Measurements from ENCODE around the gene TMEM131. TPM values are rescaled to one million over a fixed set of nuclear protein-coding genes. Genes with fewer than 3 reads are reported as not detected.

The TMEM131 gene
- total and polyA plus RNA-seq, 2 experiments from 2014 or later, result 9.2 to 22.7 TPM

DNA sequence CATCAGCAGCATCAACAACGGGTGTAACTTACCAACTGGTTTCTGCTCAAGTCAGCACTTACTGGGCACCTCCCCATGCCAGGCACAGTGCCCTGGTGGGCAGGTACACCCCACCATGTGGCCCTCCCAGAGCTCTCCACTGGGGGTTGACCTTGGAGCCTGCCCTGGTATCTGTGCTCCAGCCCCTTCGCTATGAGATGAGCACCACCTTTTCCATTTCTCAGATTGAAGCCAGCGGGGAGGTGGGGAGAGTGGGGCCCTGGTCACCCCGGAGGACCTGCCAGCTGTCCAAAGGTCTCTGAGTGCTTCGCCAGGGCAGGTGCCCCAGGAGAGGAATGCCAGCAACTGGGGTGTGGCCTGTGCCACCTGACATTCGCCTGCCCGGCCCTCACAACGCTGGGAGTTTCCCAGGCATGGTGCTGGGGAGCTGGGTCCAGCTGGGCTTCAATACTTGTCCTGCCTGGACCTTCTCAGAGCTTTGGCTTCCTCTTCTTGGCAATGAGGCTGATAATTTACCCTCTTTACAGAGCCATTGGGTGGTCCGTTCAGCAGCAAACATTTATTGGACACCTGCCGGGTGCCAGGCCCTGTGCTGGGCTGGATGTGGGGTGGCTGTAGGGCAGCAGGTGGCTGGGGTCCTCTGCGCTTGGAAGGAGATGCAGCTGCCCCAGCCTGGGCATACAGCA, 288.2 kb downstream of the TMEM131 start (continued):
- TF ChIP-seq, protein P1, sequence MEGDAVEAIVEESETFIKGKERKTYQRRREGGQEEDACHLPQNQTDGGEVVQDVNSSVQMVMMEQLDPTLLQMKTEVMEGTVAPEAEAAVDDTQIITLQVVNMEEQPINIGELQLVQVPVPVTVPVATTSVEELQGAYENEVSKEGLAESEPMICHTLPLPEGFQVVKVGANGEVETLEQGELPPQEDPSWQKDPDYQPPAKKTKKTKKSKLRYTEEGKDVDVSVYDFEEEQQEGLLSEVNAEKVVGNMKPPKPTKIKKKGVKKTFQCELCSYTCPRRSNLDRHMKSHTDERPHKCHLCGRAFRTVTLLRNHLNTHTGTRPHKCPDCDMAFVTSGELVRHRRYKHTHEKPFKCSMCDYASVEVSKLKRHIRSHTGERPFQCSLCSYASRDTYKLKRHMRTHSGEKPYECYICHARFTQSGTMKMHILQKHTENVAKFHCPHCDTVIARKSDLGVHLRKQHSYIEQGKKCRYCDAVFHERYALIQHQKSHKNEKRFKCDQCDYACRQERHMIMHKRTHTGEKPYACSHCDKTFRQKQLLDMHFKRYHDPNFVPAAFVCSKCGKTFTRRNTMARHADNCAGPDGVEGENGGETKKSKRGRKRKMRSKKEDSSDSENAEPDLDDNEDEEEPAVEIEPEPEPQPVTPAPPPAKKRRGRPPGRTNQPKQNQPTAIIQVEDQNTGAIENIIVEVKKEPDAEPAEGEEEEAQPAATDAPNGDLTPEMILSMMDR (conservative IDR thresholded peaks at IDR 0.05; ENCODE audit: low read depth in 2 of 2), result no peak
- TF ChIP-seq EZH2 (IDR thresholded peaks at IDR 0.05; ENCODE audit: low read depth, unreplicated experiment) (no peak), POLR2AphosphoS5 (IDR thresholded peaks at IDR 0.05; ENCODE audit: low read depth) (no peak)
- TF ChIP-seq, protein P2, sequence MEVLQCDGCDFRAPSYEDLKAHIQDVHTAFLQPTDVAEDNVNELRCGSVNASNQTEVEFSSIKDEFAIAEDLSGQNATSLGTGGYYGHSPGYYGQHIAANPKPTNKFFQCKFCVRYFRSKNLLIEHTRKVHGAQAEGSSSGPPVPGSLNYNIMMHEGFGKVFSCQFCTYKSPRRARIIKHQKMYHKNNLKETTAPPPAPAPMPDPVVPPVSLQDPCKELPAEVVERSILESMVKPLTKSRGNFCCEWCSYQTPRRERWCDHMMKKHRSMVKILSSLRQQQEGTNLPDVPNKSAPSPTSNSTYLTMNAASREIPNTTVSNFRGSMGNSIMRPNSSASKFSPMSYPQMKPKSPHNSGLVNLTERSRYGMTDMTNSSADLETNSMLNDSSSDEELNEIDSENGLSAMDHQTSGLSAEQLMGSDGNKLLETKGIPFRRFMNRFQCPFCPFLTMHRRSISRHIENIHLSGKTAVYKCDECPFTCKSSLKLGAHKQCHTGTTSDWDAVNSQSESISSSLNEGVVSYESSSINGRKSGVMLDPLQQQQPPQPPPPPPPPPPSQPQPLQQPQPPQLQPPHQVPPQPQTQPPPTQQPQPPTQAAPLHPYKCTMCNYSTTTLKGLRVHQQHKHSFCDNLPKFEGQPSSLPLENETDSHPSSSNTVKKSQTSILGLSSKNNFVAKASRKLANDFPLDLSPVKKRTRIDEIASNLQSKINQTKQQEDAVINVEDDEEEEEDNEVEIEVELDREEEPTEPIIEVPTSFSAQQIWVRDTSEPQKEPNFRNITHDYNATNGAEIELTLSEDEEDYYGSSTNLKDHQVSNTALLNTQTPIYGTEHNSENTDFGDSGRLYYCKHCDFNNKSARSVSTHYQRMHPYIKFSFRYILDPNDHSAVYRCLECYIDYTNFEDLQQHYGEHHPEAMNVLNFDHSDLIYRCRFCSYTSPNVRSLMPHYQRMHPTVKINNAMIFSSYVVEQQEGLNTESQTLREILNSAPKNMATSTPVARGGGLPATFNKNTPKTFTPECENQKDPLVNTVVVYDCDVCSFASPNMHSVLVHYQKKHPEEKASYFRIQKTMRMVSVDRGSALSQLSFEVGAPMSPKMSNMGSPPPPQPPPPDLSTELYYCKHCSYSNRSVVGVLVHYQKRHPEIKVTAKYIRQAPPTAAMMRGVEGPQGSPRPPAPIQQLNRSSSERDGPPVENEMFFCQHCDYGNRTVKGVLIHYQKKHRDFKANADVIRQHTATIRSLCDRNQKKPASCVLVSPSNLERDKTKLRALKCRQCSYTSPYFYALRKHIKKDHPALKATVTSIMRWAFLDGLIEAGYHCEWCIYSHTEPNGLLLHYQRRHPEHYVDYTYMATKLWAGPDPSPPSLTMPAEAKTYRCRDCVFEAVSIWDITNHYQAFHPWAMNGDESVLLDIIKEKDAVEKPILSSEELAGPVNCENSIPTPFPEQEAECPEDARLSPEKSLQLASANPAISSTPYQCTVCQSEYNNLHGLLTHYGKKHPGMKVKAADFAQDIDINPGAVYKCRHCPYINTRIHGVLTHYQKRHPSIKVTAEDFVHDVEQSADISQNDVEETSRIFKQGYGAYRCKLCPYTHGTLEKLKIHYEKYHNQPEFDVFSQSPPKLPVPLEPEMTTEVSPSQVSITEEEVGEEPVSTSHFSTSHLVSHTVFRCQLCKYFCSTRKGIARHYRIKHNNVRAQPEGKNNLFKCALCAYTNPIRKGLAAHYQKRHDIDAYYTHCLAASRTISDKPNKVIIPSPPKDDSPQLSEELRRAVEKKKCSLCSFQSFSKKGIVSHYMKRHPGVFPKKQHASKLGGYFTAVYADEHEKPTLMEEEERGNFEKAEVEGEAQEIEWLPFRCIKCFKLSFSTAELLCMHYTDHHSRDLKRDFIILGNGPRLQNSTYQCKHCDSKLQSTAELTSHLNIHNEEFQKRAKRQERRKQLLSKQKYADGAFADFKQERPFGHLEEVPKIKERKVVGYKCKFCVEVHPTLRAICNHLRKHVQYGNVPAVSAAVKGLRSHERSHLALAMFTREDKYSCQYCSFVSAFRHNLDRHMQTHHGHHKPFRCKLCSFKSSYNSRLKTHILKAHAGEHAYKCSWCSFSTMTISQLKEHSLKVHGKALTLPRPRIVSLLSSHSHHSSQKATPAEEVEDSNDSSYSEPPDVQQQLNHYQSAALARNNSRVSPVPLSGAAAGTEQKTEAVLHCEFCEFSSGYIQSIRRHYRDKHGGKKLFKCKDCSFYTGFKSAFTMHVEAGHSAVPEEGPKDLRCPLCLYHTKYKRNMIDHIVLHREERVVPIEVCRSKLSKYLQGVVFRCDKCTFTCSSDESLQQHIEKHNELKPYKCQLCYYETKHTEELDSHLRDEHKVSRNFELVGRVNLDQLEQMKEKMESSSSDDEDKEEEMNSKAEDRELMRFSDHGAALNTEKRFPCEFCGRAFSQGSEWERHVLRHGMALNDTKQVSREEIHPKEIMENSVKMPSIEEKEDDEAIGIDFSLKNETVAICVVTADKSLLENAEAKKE (CRISPR knock-in tag; IDR thresholded peaks at IDR 0.05), result no peak

DNA sequence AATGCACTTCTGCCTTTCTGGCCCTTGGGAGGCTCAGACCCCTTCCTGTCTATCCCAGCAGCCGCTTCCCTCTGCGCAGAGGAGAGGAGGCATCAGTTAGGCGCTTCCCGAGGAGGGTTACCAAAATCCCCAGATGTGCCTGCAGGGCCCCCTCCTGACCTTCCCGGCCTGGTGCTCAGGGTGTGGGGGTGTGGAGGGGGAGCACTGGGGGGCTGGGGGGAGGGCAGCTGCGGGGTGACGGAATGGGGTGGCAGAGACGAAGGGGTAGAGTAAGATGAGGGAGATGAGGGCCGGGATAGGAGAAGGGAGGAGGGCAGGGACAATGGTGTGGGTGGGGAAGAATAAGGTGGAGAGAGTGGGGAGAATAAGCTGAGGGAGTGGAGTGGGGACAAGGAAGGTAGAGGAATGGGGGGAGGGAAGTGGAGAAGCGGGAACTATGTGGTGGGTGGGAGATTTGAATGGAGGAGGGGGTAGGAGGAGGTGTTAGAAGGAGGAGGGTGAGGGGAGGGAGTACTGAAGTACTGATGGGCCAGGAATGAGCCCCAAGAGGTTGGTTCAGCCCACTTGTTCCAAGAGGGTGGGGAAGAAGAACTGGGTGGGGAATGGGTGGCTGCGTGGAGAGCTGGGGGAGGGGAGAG, 288.9 kb downstream of the TMEM131 start:
- ATAC-seq (no peak), DNase-seq (ENCODE audit: low spot score) (no peak)
- H4K20me1 ChIP-seq (replicated peaks; ENCODE audit: insufficient read depth), result no peaks in the 10 kb centered on the region
- H2AFZ ChIP-seq, result no peak overlapping the region
- H3K4me2 ChIP-seq, result no peak overlapping the region
- H3K9me2 ChIP-seq (ENCODE audit: insufficient read depth), result no peaks in the 10 kb centered on the region
- peaks cover 2% of the 10 kb centered on the region; the same call in 1 of the 3 replicates for H3K36me3 Mint-ChIP-seq (ENCODE audit: low read depth)
- no peak overlapping the region for H3K27ac ChIP-seq (ENCODE audit: low read depth)
- H3F3A ChIP-seq (replicated peaks; ENCODE audit: low read depth), result no peaks in the 10 kb centered on the region
- no peak overlapping the region for H3K4me3 ChIP-seq
- no peaks in the 10 kb centered on the region for H3K4me1 ChIP-seq (ENCODE audit: insufficient read depth)
- H3K9me3 Mint-ChIP-seq, result no peaks in the 10 kb centered on the region; the same call in 2 of the 3 replicates
- H3K4me3 Mint-ChIP-seq, result no peak overlapping the region
- no peaks in the 10 kb centered on the region for H3K27me3 ChIP-seq (ENCODE audit: insufficient read depth)
- no peaks in the 10 kb centered on the region for H3K36me3 ChIP-seq (ENCODE audit: insufficient read depth)
- H3K27ac Mint-ChIP-seq, result no peak overlapping the region
- H3K79me2 ChIP-seq (replicated peaks; ENCODE audit: insufficient read depth), result no peaks in the 10 kb centered on the region
- H3K4me1 Mint-ChIP-seq, result peaks cover 4% of the 10 kb centered on the region; the same call in 1 of the 3 replicates
- peaks cover 1% of the 10 kb centered on the region for H3K27me3 Mint-ChIP-seq (ENCODE audit: insufficient read depth, low read depth, poor library complexity)
- TF ChIP-seq ZNF114 (CRISPR knock-in tag; IDR thresholded peaks at IDR 0.05), result no peak
- TF ChIP-seq EZH2phosphoT487 (IDR thresholded peaks at IDR 0.05; ENCODE audit: unreplicated experiment), result no peak
- TF ChIP-seq JUNB (IDR thresholded peaks at IDR 0.05; ENCODE audit: unreplicated experiment), result no peak
- no peak for TF ChIP-seq CREB1 (CRISPR knock-in tag; IDR thresholded peaks at IDR 0.05; ENCODE audit: low read depth)
- TF ChIP-seq NANOG (IDR thresholded peaks at IDR 0.05; ENCODE audit: borderline replicate concordance), result no peak
- no peak for TF ChIP-seq POLR2AphosphoS5 (IDR thresholded peaks at IDR 0.05; ENCODE audit: low read depth)
- TF ChIP-seq, protein P3, sequence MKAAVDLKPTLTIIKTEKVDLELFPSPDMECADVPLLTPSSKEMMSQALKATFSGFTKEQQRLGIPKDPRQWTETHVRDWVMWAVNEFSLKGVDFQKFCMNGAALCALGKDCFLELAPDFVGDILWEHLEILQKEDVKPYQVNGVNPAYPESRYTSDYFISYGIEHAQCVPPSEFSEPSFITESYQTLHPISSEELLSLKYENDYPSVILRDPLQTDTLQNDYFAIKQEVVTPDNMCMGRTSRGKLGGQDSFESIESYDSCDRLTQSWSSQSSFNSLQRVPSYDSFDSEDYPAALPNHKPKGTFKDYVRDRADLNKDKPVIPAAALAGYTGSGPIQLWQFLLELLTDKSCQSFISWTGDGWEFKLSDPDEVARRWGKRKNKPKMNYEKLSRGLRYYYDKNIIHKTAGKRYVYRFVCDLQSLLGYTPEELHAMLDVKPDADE (IDR thresholded peaks at IDR 0.05), result no peak
- no peak for TF ChIP-seq STAT1 (IDR thresholded peaks at IDR 0.05; ENCODE audit: unreplicated experiment)
